ENCODE data around the gene OTOA.
"Not testable (repeated sequence)": the region's sequence is repeated elsewhere in the genome, so short reads cannot be mapped to it uniquely, and the experiment has no call there.

Gene OTOA

DNA sequence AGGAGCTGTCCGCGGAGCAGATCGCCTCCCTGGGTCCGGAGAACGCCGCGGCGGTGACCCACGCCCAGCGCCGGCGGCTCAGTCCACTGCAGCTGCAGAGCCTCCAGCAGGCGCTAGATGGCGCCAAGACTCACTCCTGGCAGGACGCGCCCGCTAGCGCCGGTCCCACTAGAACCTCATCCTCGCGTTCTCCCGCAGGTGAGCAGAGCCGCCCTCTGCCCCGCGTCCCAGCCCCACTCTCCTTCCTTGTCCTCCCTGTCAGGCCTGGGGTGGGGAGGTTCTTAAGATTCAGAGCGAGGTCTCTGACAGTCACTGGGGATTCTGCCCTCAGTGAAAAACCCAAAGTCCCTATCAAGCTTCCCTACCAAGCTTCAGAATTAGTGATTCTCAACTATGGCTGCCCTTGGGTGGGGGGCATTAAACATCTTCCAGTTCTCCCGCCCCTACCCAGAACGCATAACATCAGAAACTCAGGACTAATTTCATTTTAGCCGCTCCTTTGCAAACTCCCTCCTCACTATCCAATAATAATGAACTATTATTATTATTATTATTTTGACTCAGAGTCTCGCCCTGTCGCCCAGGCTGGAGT, 93.4 kb downstream of the OTOA start:
- not testable (repeated sequence) for H3K4me3 ChIP-seq (ENCODE audit: low read depth, low read length); DNase-seq (ENCODE audit: low read depth)

DNA sequence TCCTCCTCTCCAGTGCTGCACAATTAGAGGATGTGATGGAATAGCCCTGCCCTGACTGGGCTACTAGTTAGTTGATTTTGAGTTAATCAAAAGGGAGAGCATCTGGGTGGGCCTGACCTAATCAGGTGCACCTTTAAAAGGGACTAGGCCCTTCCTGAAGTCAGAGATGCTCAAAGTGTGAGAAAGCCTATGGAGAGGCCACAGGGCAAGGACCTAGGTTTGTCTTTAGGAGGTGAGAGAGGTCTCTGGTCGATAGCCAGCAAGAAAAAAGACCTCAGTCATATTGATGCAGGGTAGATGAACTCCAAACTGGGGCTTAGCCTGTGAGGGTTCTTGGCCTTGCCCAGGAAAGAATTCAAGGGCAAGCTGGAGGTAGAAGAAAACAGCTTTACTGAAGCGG, 104.5 kb downstream of the OTOA start:
- not testable (repeated sequence) for DNase-seq (ENCODE audit: low read depth); H3K4me3 ChIP-seq (ENCODE audit: low read depth, low read length)

DNA sequence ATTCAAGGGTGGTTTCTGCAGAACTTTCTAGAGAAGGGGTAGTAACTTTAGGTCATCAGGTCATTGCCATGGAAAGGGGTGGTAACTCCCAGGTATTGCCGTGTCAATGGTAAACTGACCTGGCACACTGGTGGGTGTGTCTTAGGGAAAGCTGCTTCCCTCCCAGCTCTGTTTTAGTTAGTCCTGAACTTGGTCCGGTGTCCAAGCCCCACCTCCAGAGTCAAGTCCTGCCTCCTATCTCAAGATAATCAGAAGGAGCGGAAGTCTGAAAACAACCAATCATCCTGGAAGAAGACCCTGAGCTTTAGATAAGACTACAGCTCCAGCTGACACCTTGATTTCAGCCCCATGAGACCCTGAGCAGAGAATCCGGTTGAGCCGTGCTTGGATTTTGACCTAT, 105.0 kb downstream of the OTOA start:
- not testable (repeated sequence) for DNase-seq (ENCODE audit: low read depth); H3K4me3 ChIP-seq (ENCODE audit: low read depth, low read length)

DNA sequence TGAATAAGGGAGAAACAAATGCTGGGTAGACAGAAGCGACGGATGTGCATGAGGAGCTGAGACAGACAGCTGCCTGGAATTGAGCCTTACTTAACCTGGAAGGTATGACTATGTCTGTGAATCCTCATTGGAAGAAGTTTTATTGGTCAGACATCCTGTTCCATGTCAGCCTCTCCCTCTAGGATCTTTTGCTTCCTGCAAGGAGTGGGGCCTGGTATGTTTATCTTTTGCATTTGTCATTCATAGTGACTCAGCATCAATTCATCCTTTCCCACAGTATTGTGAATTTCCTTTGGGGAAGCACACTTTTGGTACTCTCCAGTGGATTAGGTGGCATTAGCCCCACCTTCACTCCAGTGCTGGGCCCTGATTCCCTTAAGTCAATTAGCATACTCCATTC, 105.5 kb downstream of the OTOA start:
- not testable (repeated sequence) for H3K4me3 ChIP-seq (ENCODE audit: low read depth, low read length); DNase-seq (ENCODE audit: low read depth)

DNA sequence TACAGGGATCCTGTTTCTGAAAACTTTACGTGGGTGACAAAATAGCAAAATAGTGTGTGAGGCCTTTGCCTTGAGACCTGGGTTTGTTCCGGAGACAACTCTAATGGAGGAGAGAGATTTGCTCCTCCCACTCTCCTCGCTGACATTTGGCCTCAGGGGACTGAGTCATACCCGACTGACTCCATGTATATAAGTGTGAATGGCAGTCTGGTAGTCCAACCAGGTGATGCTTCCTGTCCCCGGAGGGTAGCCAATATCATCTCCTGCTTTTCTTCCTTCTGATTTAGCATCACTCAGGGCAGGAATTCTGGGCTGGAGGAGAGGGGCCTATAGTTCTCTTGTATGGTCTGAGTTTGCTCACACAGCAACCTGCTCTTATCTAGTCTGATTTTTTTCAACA, 106.8 kb downstream of the OTOA start:
- H3K4me3 ChIP-seq (ENCODE audit: low read depth, low read length); DNase-seq (ENCODE audit: low read depth): not testable (repeated sequence)

DNA sequence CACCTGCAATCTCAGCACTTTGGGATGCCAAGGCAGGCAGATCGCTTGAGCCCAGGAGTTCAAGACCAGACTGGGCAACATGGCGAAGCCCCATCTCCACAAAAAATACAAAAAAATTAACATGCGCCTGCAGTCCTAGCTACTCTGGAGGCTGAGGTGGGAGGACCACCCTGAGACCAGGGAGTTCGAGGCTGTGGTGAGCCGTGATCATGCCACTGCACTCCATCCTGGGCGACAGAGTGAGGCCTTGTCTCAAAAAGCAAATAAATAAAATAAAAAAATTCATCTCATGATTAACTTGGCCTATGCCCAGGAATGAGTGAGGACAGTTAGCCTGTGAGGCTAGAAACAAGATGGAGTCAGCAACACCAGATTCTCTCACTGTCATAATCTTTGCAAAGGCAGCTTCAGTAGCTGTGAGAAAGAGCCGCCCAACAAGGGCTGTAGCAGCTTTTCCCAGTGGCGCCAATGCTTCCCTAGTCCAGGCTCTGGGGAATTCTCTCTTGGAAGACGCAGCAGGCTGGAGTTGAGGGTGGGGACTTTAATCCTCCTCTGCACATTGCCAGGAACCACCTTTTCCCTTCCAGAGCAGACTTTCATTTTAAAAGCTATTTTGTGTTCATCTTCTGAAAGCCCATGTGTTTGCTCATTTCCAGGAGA, 108.9 kb downstream of the OTOA start:
- H3K4me3 ChIP-seq (ENCODE audit: low read depth, low read length): not testable (repeated sequence)

DNA sequence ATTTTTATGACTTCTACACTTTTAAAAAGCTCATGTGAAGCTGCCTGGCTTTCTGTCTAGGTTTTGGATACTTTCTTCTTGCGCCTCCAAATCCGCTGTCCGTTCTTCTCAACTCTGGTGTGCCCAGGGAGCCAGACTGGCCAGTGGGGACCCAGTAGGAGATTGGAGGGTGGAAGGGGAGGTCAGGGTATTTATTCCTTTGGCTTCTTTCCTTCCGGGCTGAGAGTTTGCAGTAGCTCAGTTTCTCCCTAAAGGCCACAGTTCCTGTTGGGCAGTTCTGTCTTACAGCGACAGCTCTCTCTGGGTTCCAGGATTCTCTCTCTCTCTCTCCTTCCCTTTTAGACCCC, 109.4 kb downstream of the OTOA start:
- not testable (repeated sequence) for DNase-seq (ENCODE audit: low read depth); H3K4me3 ChIP-seq (ENCODE audit: low read depth, low read length)

More for the DNA sequence above, 108.9 kb downstream of the OTOA start:
- not testable (repeated sequence) for DNase-seq (ENCODE audit: low read depth)

DNA sequence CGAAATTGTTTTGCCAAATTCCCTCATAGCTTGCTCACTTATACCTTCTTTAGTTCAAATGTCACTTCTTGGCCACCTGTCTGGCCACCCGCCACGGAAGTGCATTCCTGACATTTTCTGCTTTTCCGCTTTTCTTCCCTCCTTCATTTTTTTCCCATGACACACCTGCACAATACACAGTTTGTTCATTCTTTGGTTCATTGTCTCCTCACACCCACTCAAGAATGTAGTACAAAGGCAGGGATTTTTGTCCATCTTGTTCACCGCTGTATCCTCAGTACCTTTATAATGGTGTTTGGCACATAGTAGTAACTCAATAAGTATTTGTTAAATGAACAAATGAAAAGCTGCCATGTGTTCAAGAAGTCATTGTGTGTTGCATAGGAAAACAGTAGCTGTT, 116.8 kb downstream of the OTOA start:
- H3K4me3 ChIP-seq (ENCODE audit: low read depth, low read length); DNase-seq (ENCODE audit: low read depth): not testable (repeated sequence)

DNA sequence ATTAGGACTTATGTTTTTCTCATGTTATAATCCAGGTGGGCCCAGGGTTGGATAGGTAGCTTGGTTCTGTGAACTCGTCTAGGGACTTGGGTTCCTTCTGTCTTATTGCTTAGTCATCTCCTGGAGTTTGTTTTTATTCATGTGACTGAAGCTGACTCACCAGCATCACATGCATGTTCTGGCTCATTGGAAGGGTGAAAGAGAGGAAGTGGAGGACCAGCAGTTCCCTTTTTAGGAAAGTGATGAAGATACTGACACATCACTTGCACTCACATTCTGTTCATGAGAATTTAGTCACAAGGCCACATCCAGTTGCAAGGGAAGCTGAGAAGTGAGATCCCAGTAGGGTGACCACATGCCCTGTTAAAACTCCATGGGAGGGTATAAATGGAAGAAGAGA, 126.7 kb downstream of the OTOA start:
- not testable (repeated sequence) for DNase-seq (ENCODE audit: low read depth); H3K4me3 ChIP-seq (ENCODE audit: low read depth, low read length)

DNA sequence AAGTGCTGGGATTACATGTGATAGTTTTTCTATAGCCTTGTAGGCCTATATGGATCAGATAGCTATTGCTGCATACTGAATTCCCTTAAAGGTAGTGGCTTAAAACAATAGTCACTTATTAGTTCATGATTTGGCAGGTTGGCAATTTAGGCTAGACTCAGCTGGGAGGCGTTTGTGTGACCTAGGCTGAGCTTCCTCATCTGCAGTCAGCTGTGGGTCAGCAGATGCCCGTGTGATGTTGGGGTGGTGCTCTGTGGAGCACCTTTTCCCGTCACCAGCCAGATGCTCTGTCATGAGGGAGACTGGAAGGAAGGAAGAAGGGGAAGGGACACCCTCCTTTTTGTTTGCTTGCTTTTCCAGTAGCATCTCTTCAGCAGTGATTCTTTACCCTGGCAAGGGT, 129.5 kb downstream of the OTOA start:
- DNase-seq (ENCODE audit: low read depth); H3K4me3 ChIP-seq (ENCODE audit: low read depth, low read length): not testable (repeated sequence)

DNA sequence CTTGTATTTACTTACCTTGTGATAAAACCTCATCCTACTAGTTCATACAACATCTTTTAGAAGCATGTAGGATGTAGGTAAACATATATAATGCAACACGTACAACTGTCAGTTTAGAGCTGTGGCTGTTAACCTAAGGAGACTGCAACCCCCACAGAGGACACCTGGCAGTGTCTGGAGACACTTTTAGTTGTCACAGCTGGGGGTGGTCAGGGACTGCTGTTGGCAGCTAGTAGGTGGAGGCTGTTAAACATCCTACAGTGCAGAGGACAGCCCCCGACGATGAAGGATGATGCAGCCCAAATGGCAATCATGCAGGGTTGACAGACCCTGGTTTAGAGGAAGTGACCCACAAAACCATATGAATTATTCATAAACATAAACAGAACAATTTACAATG, 134.8 kb downstream of the OTOA start:
- DNase-seq (ENCODE audit: low read depth); H3K4me3 ChIP-seq (ENCODE audit: low read depth, low read length): not testable (repeated sequence)

DNA sequence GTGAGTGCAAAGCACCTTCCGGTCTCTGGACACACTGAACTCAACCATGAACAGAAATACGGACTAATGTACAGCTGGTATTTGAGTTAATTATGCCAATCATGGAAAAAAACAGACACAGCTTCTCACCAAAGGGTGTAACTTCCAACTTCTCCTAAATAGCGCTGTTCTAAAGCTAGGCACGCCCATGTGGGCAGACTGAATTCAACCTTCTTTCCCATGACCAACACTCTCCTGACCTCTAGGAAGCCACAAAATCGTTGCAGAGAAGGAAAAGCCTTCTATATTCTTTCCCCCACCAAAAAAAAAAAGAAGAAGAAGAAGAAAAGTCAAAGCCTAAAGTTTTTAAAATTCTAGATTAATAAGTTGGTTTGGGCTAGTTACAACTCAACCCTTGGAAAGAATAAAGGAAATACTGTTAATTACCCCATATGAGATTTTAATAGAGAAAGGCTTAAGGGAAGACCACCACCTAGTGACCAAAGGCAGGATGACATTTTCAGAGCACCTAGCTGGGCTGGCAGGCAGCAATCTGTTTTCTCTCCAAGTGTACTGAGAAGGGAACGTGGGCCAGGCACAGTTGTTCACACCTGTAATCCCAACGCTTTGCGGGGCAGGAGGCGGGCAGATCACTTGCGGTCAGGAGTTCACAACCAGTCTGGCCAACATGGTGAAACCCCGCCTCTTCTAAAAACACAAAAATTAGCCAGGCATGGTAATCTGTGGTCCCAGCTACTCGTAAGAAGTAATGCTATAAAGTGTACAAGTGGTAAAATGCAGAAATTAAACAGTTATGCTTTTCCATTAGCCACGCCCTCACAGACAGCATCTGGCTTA, 138.0 kb downstream of the OTOA start:
- H3K4me3 ChIP-seq (ENCODE audit: low read depth, low read length): not testable (repeated sequence)
- TF ChIP-seq, protein P1, sequence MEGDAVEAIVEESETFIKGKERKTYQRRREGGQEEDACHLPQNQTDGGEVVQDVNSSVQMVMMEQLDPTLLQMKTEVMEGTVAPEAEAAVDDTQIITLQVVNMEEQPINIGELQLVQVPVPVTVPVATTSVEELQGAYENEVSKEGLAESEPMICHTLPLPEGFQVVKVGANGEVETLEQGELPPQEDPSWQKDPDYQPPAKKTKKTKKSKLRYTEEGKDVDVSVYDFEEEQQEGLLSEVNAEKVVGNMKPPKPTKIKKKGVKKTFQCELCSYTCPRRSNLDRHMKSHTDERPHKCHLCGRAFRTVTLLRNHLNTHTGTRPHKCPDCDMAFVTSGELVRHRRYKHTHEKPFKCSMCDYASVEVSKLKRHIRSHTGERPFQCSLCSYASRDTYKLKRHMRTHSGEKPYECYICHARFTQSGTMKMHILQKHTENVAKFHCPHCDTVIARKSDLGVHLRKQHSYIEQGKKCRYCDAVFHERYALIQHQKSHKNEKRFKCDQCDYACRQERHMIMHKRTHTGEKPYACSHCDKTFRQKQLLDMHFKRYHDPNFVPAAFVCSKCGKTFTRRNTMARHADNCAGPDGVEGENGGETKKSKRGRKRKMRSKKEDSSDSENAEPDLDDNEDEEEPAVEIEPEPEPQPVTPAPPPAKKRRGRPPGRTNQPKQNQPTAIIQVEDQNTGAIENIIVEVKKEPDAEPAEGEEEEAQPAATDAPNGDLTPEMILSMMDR (IDR thresholded peaks at IDR 0.05; ENCODE audit: low read depth, low read length): peak; percentile 26
- DNase-seq (ENCODE audit: low read depth): peak; percentile 44

DNA sequence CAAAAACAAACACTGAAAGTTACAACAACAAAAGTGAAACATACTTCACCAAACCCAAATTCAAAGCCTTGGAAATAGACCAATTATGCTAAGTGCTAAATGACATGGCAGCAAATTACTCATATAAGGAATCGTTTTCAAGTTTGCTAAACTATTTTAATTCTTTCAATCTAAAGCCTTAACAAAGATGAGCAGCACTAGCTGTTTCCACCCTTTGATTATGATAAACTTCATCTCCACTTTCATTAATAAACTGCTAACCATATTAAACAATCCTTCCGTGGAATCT, 138.6 kb downstream of the OTOA start:
- DNase-seq (ENCODE audit: low read depth); H3K4me3 ChIP-seq (ENCODE audit: low read depth, low read length): not testable (repeated sequence)
